Measurements from ENCODE around the gene NKAIN4. TPM values are rescaled to one million over a fixed set of nuclear protein-coding genes. Genes with fewer than 3 reads are reported as not detected.
A peak's percentile ranks its signal among the peaks of the same experiment; 100 is the strongest.

NKAIN4 gene
- total RNA-seq, 3 donors from 2014 or later = 1.6 TPM; not detected in 2

DNA sequence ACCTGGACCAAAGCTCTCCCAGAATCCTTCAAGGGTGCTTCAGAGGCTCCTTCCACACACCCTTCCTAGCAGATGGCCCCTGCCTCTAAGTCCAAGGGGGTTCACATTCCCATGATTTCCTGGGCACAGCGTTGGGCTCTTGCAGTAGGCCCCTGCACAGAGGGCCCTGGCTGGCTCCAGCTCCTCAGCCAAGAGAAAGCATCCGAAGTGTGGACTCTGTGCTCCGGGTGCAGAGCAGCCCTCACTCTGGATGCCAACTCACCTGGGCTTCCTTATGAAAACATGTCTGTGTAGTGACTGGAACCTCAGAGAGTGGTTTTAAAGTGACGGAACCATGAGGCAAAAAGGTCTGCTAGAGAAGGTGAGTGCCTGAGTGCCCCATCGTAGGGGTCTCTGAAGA lies 49.9 kb downstream of the NKAIN4 start:
- no peak for ATAC-seq
- Histone ChIP-seq H3K4me3 (no peak overlapping the region), H3K36me3 (ENCODE audit: low read depth) (no peaks in the 10 kb centered on the region), H3K9me3 (no peaks in the 10 kb centered on the region), H3K4me1 (ENCODE audit: low read depth) (no peaks in the 10 kb centered on the region)
- peak in 1 of 3 donors; percentile 10 for DNase-seq
- intact Hi-C loops (cut with DNase I, micrococcal nuclease) = no loop called here
- TF ChIP-seq CTCF (IDR thresholded peaks at IDR 0.05) = no peak

GRCh38 chr20:63202811-63203526 lies 51.3 kb downstream of the NKAIN4 start:
- intact Hi-C loops (cut with DNase I, micrococcal nuclease) = no loop called here

GRCh38 chr20:63202021-63202420 lies 52.2 kb downstream of the NKAIN4 start:
- DNase-seq (peak in 1 of 3 donors; percentile 40), ATAC-seq (no peak)
- TF ChIP-seq CTCF (IDR thresholded peaks at IDR 0.05) = no peak
- Histone ChIP-seq H3K9me3 (no peaks in the 10 kb centered on the region), H3K4me1 (ENCODE audit: low read depth) (no peaks in the 10 kb centered on the region), H3K4me3 (no peak overlapping the region), H3K36me3 (ENCODE audit: low read depth) (no peaks in the 10 kb centered on the region)
- intact Hi-C loops (cut with DNase I, micrococcal nuclease) = no loop called here

More at GRCh38 chr20:63202811-63203526, 51.3 kb downstream of the NKAIN4 start:
- peak; percentile 12 for ATAC-seq
- Histone ChIP-seq H3K36me3 (ENCODE audit: low read depth) (no peaks in the 10 kb centered on the region), H3K4me1 (ENCODE audit: low read depth) (no peaks in the 10 kb centered on the region), H3K9me3 (no peaks in the 10 kb centered on the region), H3K4me3 (no peak overlapping the region)
- no peak for TF ChIP-seq CTCF (IDR thresholded peaks at IDR 0.05)
- DNase-seq = peak in 1 of 3 donors; percentile 44

GRCh38 chr20:63198606-63199005 lies 55.7 kb downstream of the NKAIN4 start:
- Histone ChIP-seq H3K4me3 (no peak overlapping the region), H3K4me1 (ENCODE audit: low read depth) (no peaks in the 10 kb centered on the region), H3K9me3 (no peaks in the 10 kb centered on the region), H3K36me3 (ENCODE audit: low read depth) (no peaks in the 10 kb centered on the region)
- intact Hi-C loops (cut with DNase I, micrococcal nuclease) = no loop called here
- ATAC-seq = no peak
- DNase-seq = peak in 1 of 3 donors; percentile 7
- no peak for TF ChIP-seq CTCF (IDR thresholded peaks at IDR 0.05)

GRCh38 chr20:63196768-63197470 lies 57.3 kb downstream of the NKAIN4 start:
- no peak overlapping the region for H3K4me3 ChIP-seq
- intact Hi-C loops (cut with DNase I, micrococcal nuclease) = no loop called here
- no peak for TF ChIP-seq CTCF (IDR thresholded peaks at IDR 0.05)
- H3K36me3 ChIP-seq (ENCODE audit: low read depth) = no peaks in the 10 kb centered on the region
- H3K9me3 ChIP-seq = no peaks in the 10 kb centered on the region
- DNase-seq (peak in 1 of 3 donors; percentile 19), ATAC-seq (no peak)
- no peaks in the 10 kb centered on the region for H3K4me1 ChIP-seq (ENCODE audit: low read depth)

All from mucosa of descending colon (tissue), 3 donors.